CD4-positive, alpha-beta memory T cell (primary cell): Measurements from ENCODE around the gene FOXI1. TPM values are rescaled to one million over a fixed set of nuclear protein-coding genes. Genes with fewer than 3 reads are reported as not detected.

ENCODE experiments used
- CTCF ChIA-PET: fragments of 350-600 bp; sonication (Branson Sonifier 250); formaldehyde crosslinking; loops from one replicate; lab custom pipeline; 2021; ENCODE audit warnings: inconsistent platforms; ENCODE audit not compliant: partially characterized antibody; lab: Charles Lee
- POLR2A ChIA-PET: fragments of 350-600 bp; sonication (Branson Sonifier 250); formaldehyde crosslinking; loops from one replicate; lab custom pipeline; 2021; ENCODE audit not compliant: partially characterized antibody; lab: Charles Lee
- DNase-seq, 5 donors: peaks; one replicate each; pipeline versions ENCODE4 v3.0.0 to v3.0.0-alpha.2; 2020 to 2022; ENCODE audit warnings: mixed read lengths in 1 of 5
- H3K27ac ChIP-seq: one replicate; pipeline ENCODE4 v1.7.0; 2013; ENCODE audit warnings: low read depth, low read length
- H3K27me3 ChIP-seq: 2 replicates; pipeline ENCODE4 v1.7.0; 2013; ENCODE audit warnings: mild to moderate bottlenecking, low read length, moderate library complexity; ENCODE audit not compliant: insufficient read depth
- H3K36me3 ChIP-seq: 2 replicates; pipeline ENCODE4 v1.7.0; 2013; ENCODE audit warnings: mild to moderate bottlenecking, low read length, moderate library complexity; ENCODE audit not compliant: insufficient read depth
- H3K4me1 ChIP-seq: 2 replicates; pipeline ENCODE4 v1.7.0; 2013; ENCODE audit warnings: mild to moderate bottlenecking, low read length, moderate library complexity; ENCODE audit not compliant: insufficient read depth
- H3K4me3 ChIP-seq, 2 donors: one replicate each; pipeline ENCODE4 v1.7.0; 2013; ENCODE audit warnings: low read length in 2 of 2, mild to moderate bottlenecking in 1 of 2
- H3K9me3 ChIP-seq, 2 donors: one replicate each; pipeline ENCODE4 v1.7.0; 2013; ENCODE audit warnings: low read length in 2 of 2, control low read depth in 1 of 2; ENCODE audit not compliant: control insufficient read depth in 1 of 2
- H3K27ac Mint-ChIP-seq, 7 donors: one replicate each; pipeline ENCODE4 v1.8.0; 2020 to 2021; ENCODE audit warnings: mixed read lengths in 7 of 7, mild to moderate bottlenecking in 6 of 7, inconsistent platforms in 3 of 7, moderate library complexity in 3 of 7
- H3K27me3 Mint-ChIP-seq, 2 donors: one replicate each; pipeline ENCODE4 v1.8.0; 2020 to 2021; ENCODE audit warnings: mixed read lengths in 2 of 2
- H3K36me3 Mint-ChIP-seq, 2 donors: one replicate each; pipeline ENCODE4 v1.8.0; 2020 to 2021; ENCODE audit warnings: mixed read lengths in 2 of 2, inconsistent platforms in 1 of 2, mild to moderate bottlenecking in 1 of 2
- H3K4me1 Mint-ChIP-seq, 4 donors: one replicate each; pipeline ENCODE4 v1.8.0; 2020 to 2021; ENCODE audit warnings: mixed read lengths in 4 of 4, mild to moderate bottlenecking in 1 of 4
- H3K4me3 Mint-ChIP-seq, 8 donors: one replicate each; pipeline ENCODE4 v1.8.0; 2020 to 2021; ENCODE audit warnings: mixed read lengths in 8 of 8, mild to moderate bottlenecking in 7 of 8, moderate library complexity in 6 of 8, inconsistent platforms in 3 of 8
- H3K9me3 Mint-ChIP-seq, 8 donors: one replicate each; pipeline ENCODE4 v1.8.0; 2020 to 2021; ENCODE audit warnings: mixed read lengths in 8 of 8, mild to moderate bottlenecking in 5 of 8, inconsistent platforms in 3 of 8, moderate library complexity in 1 of 8
- intact Hi-C: fragments of 100-400 bp; cut with micrococcal nuclease; formaldehyde crosslinking; loops from one replicate; pipeline ENCODE4 v1.15.1; 2023
- polyA plus RNA-seq, 2 donors: library from polyadenylated mRNA; unstranded; fragments of 300-500 nt; fragmentation: Illumina TruSeq; gene quantifications; one replicate each; pipeline ENCODE4 v1.2.3, GENCODE V29; 2021
- total RNA-seq, 2 experiments: library from RNA; stranded (reverse); gene quantifications; one replicate each; pipeline ENCODE4 v1.2.3, GENCODE V29; 2021

The FOXI1 gene
- total and polyA plus RNA-seq, 4 experiments from 2014 or later: not detected

DNA sequence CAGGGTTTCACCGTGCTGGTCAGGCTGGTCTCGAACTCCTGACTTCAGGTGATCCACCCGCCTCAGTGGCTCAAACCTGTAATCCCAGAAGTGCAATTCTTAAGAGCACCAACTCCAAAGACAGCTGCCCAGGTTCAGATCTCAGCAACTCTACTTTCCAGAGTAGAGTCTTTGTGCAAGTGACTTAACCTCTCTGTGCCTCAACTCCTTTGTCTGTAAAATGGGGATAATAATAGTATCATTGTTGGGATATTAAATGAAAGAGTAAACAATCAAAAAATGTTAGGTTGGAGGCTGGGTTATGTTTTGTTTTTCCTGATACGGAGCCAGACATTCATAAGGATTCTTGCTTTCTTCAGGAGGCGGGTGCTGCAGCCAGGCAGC lies 45.0 kb downstream of the FOXI1 start:
- DNase-seq: no peak
- Mint-ChIP-seq H3K4me3 (no peak overlapping the region), H3K27me3 (peaks cover 0 to 2% of the 10 kb centered on the region in 2 donors), H3K36me3 (no peaks in the 10 kb centered on the region), H3K27ac (no peak overlapping the region), H3K4me1 (no peaks in the 10 kb centered on the region), H3K9me3 (no peaks in the 10 kb centered on the region)
- H3K27ac ChIP-seq: no peak overlapping the region
- H3K4me3 ChIP-seq: no peak overlapping the region
- H3K27me3 ChIP-seq: no peaks in the 10 kb centered on the region
- no peaks in the 10 kb centered on the region for H3K9me3 ChIP-seq
- intact Hi-C loops: no loop called here
- POLR2A ChIA-PET: no interaction called here
- CTCF ChIA-PET: interaction anchor here (2.0 kb wide), 1 partner anchor 33 kb away, joined by 4 read pairs; no protein-coding TSS in a partner anchor
- no peaks in the 10 kb centered on the region for H3K36me3 ChIP-seq
- H3K4me1 ChIP-seq: no peaks in the 10 kb centered on the region

DNA sequence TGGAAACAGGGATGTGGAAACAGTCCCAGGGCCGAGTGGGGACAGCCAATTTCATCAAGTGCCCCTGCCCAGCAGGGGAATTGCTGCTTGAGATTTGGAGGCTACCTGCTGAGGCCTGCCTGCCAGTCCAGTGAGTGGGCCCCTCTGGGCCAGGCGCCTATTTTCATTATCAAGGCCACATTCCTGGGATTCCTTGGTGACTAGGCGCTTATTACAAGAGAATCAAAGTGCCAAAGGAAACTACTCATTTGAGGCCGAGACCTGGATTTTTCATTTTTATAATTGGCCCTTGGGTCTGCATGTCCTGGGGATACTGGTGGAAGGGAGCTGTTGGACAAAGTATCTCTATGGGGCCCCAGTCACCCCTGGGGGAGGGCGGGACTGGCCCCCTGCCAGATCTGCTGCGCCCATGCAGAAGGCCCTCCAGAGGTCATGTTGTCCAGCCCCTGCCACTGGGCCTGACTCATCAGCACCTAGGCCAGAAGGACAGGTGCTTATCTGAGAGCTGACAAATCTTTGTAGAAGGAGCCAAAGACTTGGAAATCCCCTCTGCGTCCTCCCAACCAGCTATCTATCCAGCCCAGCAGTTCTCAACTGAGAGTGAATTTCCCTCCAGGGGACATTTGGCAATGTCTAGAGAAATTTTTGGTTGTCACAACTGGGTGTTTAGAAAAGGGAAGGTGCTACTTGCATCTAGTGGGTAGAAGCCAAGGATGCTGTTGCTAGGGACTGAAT lies 45.6 kb downstream of the FOXI1 start:
- no peak for DNase-seq
- intact Hi-C loops: no loop called here
- Mint-ChIP-seq H3K27ac (no peak overlapping the region), H3K36me3 (no peaks in the 10 kb centered on the region), H3K9me3 (no peaks in the 10 kb centered on the region), H3K4me1 (no peaks in the 10 kb centered on the region), H3K4me3 (no peak overlapping the region), H3K27me3 (peaks cover 0 to 2% of the 10 kb centered on the region in 2 donors)
- H3K36me3 ChIP-seq: no peaks in the 10 kb centered on the region
- no peak overlapping the region for H3K27ac ChIP-seq
- H3K4me3 ChIP-seq: no peak overlapping the region
- CTCF ChIA-PET: interaction anchor here (2.0 kb wide), 1 partner anchor 33 kb away, joined by 4 read pairs; no protein-coding TSS in a partner anchor
- H3K4me1 ChIP-seq: no peaks in the 10 kb centered on the region
- H3K27me3 ChIP-seq: no peaks in the 10 kb centered on the region
- POLR2A ChIA-PET: no interaction called here
- no peaks in the 10 kb centered on the region for H3K9me3 ChIP-seq

DNA sequence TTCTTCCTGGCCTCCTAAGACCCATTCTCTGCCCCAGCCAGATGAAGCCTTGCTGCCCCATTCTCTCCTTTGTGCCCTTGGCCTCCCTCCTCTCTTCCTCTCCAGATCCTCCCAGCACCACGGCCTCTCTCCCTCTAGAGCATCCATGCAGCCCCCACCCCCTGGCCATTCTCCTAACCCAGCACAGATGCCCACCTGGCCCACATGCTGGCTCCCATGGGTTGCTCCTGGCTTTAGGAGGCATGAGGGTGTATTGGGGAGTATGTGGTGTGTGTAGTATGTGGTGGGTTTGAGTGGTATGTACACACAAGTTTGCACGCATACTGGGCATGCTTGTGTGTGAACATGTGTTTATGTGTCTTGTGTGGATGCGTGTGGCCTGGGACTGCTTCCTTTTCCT lies 47.1 kb downstream of the FOXI1 start:
- no peaks in the 10 kb centered on the region for H3K36me3 Mint-ChIP-seq
- H3K27me3 Mint-ChIP-seq: no peaks in the 10 kb centered on the region
- Histone ChIP-seq H3K4me1 (no peaks in the 10 kb centered on the region), H3K36me3 (no peaks in the 10 kb centered on the region), H3K9me3 (no peaks in the 10 kb centered on the region), H3K27me3 (no peaks in the 10 kb centered on the region), H3K27ac (no peak overlapping the region), H3K4me3 (no peak overlapping the region)
- H3K9me3 Mint-ChIP-seq: no peaks in the 10 kb centered on the region
- no peaks in the 10 kb centered on the region for H3K4me1 Mint-ChIP-seq
- ChIA-PET CTCF (no interaction called here), POLR2A (no interaction called here)
- no peak overlapping the region for H3K4me3 Mint-ChIP-seq
- H3K27ac Mint-ChIP-seq: peak overlapping the region in 1 of 7 donors; percentile 42
- intact Hi-C loops: no loop called here
- DNase-seq: no peak

DNA sequence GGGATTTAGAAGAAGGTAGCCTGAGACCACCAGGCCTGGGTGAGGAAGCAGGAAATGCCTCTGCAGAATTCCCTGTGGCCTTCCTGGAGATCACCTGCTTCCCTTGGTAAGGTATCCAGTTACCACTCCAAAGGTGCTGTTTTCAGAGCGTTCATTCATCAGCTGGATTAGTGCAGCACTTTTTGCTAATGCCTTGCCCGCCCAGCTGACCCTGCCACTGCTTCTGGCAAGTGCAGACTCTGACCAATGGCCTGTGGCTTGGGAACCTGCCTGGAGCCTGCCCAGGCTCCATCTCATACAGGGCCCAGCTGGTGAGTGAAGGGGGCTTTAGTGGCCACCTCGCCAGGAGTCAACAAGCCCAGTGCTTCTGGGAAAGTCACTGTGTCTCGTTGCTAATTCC lies 48.6 kb downstream of the FOXI1 start:
- no peaks in the 10 kb centered on the region for H3K4me1 Mint-ChIP-seq
- intact Hi-C loops: no loop called here
- Histone ChIP-seq H3K4me1 (no peaks in the 10 kb centered on the region), H3K4me3 (no peak overlapping the region), H3K27ac (no peak overlapping the region), H3K9me3 (no peaks in the 10 kb centered on the region), H3K36me3 (no peaks in the 10 kb centered on the region), H3K27me3 (no peaks in the 10 kb centered on the region)
- POLR2A ChIA-PET: no interaction called here
- no peaks in the 10 kb centered on the region for H3K9me3 Mint-ChIP-seq
- peaks cover 0 to 1% of the 10 kb centered on the region in 2 donors for H3K27me3 Mint-ChIP-seq
- no peaks in the 10 kb centered on the region for H3K36me3 Mint-ChIP-seq
- CTCF ChIA-PET: no interaction called here
- H3K4me3 Mint-ChIP-seq: no peak overlapping the region
- DNase-seq: no peak
- no peak overlapping the region for H3K27ac Mint-ChIP-seq

DNA sequence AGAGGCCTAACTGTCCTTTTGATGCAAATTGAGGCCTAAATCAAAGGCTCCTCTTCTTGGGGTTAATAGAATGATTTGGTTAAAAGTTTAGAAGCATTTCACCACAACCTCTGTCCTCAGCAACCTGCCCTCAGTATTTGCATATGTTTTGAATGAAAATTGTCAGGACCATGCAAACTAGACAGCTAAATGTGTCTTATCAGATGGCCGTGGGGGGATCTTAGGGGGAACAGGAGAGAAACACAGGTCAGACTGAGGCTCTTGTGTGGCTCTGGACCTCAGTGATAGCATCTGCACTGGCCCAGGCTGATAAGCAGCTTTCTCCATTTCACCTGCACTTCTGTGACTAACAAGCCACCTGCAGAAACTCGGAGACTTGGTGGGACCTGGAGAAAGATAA lies 49.0 kb downstream of the FOXI1 start:
- H3K4me3 Mint-ChIP-seq: no peak overlapping the region
- no peak overlapping the region for H3K4me3 ChIP-seq
- no peaks in the 10 kb centered on the region for H3K36me3 Mint-ChIP-seq
- H3K27ac Mint-ChIP-seq: no peak overlapping the region
- ChIA-PET POLR2A (no interaction called here), CTCF (no interaction called here)
- H3K27me3 ChIP-seq: no peaks in the 10 kb centered on the region
- H3K27me3 Mint-ChIP-seq: peaks cover 0 to 1% of the 10 kb centered on the region in 2 donors
- H3K4me1 ChIP-seq: no peaks in the 10 kb centered on the region
- H3K27ac ChIP-seq: no peak overlapping the region
- no peaks in the 10 kb centered on the region for H3K9me3 ChIP-seq
- H3K36me3 ChIP-seq: no peaks in the 10 kb centered on the region
- intact Hi-C loops: no loop called here
- peaks cover 0 to 2% (median 0%) of the 10 kb centered on the region in 8 donors for H3K9me3 Mint-ChIP-seq
- no peak for DNase-seq
- no peaks in the 10 kb centered on the region for H3K4me1 Mint-ChIP-seq

DNA sequence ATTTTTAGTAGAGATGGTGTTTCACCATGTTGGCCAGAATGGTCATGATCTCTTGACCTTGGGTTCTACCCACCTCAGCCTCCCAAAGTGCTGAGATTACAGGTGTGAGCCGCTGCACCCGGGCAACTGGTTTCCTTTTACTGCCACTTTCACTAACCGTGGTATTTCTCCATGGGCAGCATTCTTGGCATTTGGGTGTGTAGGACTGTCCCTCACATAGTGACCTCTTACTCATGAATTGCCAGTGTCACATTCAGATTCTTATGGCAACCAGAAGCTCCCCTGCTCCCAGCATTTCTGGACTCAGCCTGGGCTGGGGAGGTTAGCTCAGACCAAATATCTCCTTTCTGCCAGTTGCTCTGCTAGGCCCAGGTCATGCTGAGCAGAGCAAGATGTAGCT lies 50.1 kb downstream of the FOXI1 start:
- no peak overlapping the region for H3K4me3 Mint-ChIP-seq
- H3K36me3 ChIP-seq: no peaks in the 10 kb centered on the region
- no peaks in the 10 kb centered on the region for H3K27me3 ChIP-seq
- ChIA-PET POLR2A (no interaction called here), CTCF (no interaction called here)
- H3K27me3 Mint-ChIP-seq: peaks cover 0 to 1% of the 10 kb centered on the region in 2 donors
- no peak overlapping the region for H3K27ac Mint-ChIP-seq
- H3K27ac ChIP-seq: no peak overlapping the region
- no peaks in the 10 kb centered on the region for H3K4me1 Mint-ChIP-seq
- no peak overlapping the region for H3K4me3 ChIP-seq
- no peaks in the 10 kb centered on the region for H3K36me3 Mint-ChIP-seq
- intact Hi-C loops: no loop called here
- peaks cover 0 to 2% (median 0%) of the 10 kb centered on the region in 8 donors for H3K9me3 Mint-ChIP-seq
- H3K9me3 ChIP-seq: no peaks in the 10 kb centered on the region
- no peaks in the 10 kb centered on the region for H3K4me1 ChIP-seq
- DNase-seq: no peak

DNA sequence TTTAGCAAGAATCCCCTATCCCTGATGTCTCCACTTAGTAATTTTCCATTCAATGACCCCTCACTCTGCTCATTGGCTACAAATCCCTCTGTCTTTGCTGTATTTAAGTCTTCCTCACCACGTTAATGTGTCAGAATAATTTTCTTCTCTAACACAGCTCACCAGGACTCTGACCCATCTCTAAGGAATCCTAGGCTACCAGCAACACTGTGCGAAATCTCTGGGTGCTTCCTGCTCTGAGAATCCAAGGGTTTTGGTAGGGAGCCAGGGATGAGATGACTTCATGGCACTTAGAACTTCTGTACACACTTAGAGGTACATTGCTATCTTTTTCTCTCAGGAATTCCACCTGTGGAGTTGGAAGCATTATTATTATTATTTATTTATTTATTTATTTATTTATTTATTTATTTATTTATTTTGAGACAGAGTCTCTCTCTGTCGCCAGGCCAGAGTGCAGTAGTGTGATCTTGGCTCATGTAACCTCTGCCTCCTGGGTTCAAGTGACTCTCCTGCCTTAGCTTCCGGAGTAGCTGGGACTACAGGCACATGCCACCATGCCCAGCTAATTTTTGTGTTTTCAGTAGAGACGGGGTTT lies 53.5 kb downstream of the FOXI1 start:
- H3K9me3 Mint-ChIP-seq: peaks cover 0 to 2% (median 0%) of the 10 kb centered on the region in 8 donors
- H3K4me1 Mint-ChIP-seq: no peaks in the 10 kb centered on the region
- Histone ChIP-seq H3K4me1 (no peaks in the 10 kb centered on the region), H3K36me3 (no peaks in the 10 kb centered on the region), H3K9me3 (no peaks in the 10 kb centered on the region), H3K27me3 (no peaks in the 10 kb centered on the region), H3K27ac (no peak overlapping the region), H3K4me3 (no peak overlapping the region)
- POLR2A ChIA-PET: no interaction called here
- intact Hi-C loops: no loop called here
- H3K27me3 Mint-ChIP-seq: peaks cover 0 to 1% of the 10 kb centered on the region in 2 donors
- DNase-seq: no peak
- CTCF ChIA-PET: no interaction called here
- H3K27ac Mint-ChIP-seq: no peak overlapping the region
- no peaks in the 10 kb centered on the region for H3K36me3 Mint-ChIP-seq
- no peak overlapping the region for H3K4me3 Mint-ChIP-seq
